Measurements from ENCODE around the gene CISD3.
A peak's percentile ranks its signal among the peaks of the same experiment; 100 is the strongest.

Gene CISD3

GRCh38 chr17:38743556-38744171 lies 13.5 kb downstream of the CISD3 start:
- no peak for DNase-seq (ENCODE audit: low read depth in 3 of 3)

GRCh38 chr17:38745545-38745944 lies 15.4 kb downstream of the CISD3 start:
- DNase-seq (ENCODE audit: low read depth in 3 of 3), result no peak

- no peak for DNase-seq (ENCODE audit: low read depth in 3 of 3)
These were observed 16.1 kb downstream of the CISD3 start for GRCh38 chr17:38746004-38746848.

GRCh38 chr17:38746849-38747462 lies 16.8 kb downstream of the CISD3 start:
- no peak for DNase-seq (ENCODE audit: low read depth in 3 of 3)

GRCh38 chr17:38747463-38748148 lies 17.5 kb downstream of the CISD3 start:
- no peak for DNase-seq (ENCODE audit: low read depth in 3 of 3)

- DNase-seq (ENCODE audit: low read depth in 3 of 3), result no peak
These were observed 18.2 kb downstream of the CISD3 start, which contains the start of gene PCGF2 for GRCh38 chr17:38748149-38748891. Gene PCGF2, minus strand, starts transcription at chr17:38748336. Its CDS starts 7,934 bp downstream, at chr17:38740402.

GRCh38 chr17:38748892-38749222 lies 18.7 kb downstream of the CISD3 start:
- DNase-seq (ENCODE audit: low read depth in 3 of 3), result no peak

GRCh38 chr17:38749223-38750043 lies 19.3 kb downstream of the CISD3 start:
- DNase-seq (ENCODE audit: low read depth in 3 of 3), result no peak

- DNase-seq (ENCODE audit: low read depth in 3 of 3), result no peak
These were observed 19.8 kb downstream of the CISD3 start for GRCh38 chr17:38750044-38750311.

- no peak for DNase-seq (ENCODE audit: low read depth in 3 of 3)
These were observed 20.4 kb downstream of the CISD3 start for GRCh38 chr17:38750312-38751121.

- DNase-seq (ENCODE audit: low read depth in 3 of 3), result no peak
These were observed 21.1 kb downstream of the CISD3 start for GRCh38 chr17:38751144-38751807.

GRCh38 chr17:38751808-38752307 lies 21.7 kb downstream of the CISD3 start:
- DNase-seq (ENCODE audit: low read depth in 3 of 3), result peak; percentile 75 to 83 (median 76)

GRCh38 chr17:38752308-38753070 lies 22.3 kb downstream of the CISD3 start, which contains the start of gene PSMB3:
Gene PSMB3, plus strand, starts transcription at chr17:38752741. Its CDS starts 86 bp downstream, at chr17:38752827.
- DNase-seq (ENCODE audit: low read depth in 3 of 3), result peak; percentile 94 to 98 (median 96)

GRCh38 chr17:38753071-38753506 lies 22.9 kb downstream of the CISD3 start:
- DNase-seq (ENCODE audit: low read depth in 3 of 3), result no peak

GRCh38 chr17:38761612-38762011 lies 31.5 kb downstream of the CISD3 start:
- DNase-seq (ENCODE audit: low read depth in 3 of 3), result peak in 1 of 3 donors; percentile 32

- DNase-seq (ENCODE audit: low read depth in 3 of 3), result no peak
These were observed 32.1 kb downstream of the CISD3 start for GRCh38 chr17:38762231-38762630.

GRCh38 chr17:38766341-38766740 lies 36.2 kb downstream of the CISD3 start:
- no peak for DNase-seq (ENCODE audit: low read depth in 3 of 3)

- DNase-seq (ENCODE audit: low read depth in 3 of 3), result no peak
These were observed 38.3 kb downstream of the CISD3 start for GRCh38 chr17:38768417-38768816.

Data from stimulated activated CD4-positive, alpha-beta T cell treated with anti-CD3 and anti-CD28 coated beads, TNF-alpha, amount 100 ng/mL, for 48 hours (primary cell).